HEK293T (cell line): Measurements from ENCODE around the gene CYP19A1.

Source experiments
- ARNT ChIP-seq: fragments of 450-650 bp; IDR thresholded peaks from 2 replicates; pipeline ENCODE4 v1.6.1; 2017; ENCODE audit warnings: mild to moderate bottlenecking
- BHLHE40 ChIP-seq: fragments of 450-650 bp; IDR thresholded peaks from 2 replicates; pipeline ENCODE4 v1.6.1; 2016; ENCODE audit warnings: mild to moderate bottlenecking, moderate library complexity, borderline replicate concordance
- FOXA1 ChIP-seq: fragments of 450-650 bp; IDR thresholded peaks from 2 replicates; pipeline ENCODE4 v1.6.1; 2016; ENCODE audit warnings: mild to moderate bottlenecking
- FOXK2 ChIP-seq: fragments of 450-650 bp; IDR thresholded peaks from 2 replicates; pipeline ENCODE4 v1.6.1; 2016; ENCODE audit warnings: mild to moderate bottlenecking
- FOXM1 ChIP-seq: fragments of 450-650 bp; IDR thresholded peaks from 2 replicates; pipeline ENCODE4 v1.6.1; 2017; ENCODE audit warnings: mild to moderate bottlenecking, borderline replicate concordance
- HDGF ChIP-seq: fragments of 450-650 bp; IDR thresholded peaks from 2 replicates; pipeline ENCODE4 v1.6.1; 2017; ENCODE audit warnings: antibody characterized with exemption, borderline replicate concordance
- L3MBTL2 ChIP-seq: fragments of 450-650 bp; conservative IDR thresholded peaks from 2 replicates; pipeline ENCODE4 v1.6.1; 2016; ENCODE audit warnings: mild to moderate bottlenecking
- LEF1 ChIP-seq: fragments of 450-650 bp; IDR thresholded peaks from 2 replicates; pipeline ENCODE4 v1.6.1; 2017; ENCODE audit warnings: mild to moderate bottlenecking, borderline replicate concordance
- NFRKB ChIP-seq: fragments of 450-650 bp; IDR thresholded peaks from 2 replicates; pipeline ENCODE4 v1.6.1; 2016; ENCODE audit warnings: mild to moderate bottlenecking, moderate library complexity
- SP1 ChIP-seq: fragments of 450-650 bp; IDR thresholded peaks from 2 replicates; pipeline ENCODE4 v1.6.1; 2017
- SUZ12 ChIP-seq: fragments of 450-650 bp; IDR thresholded peaks from 2 replicates; pipeline ENCODE4 v1.6.1; 2016; ENCODE audit warnings: mild to moderate bottlenecking
- TARDBP ChIP-seq: fragments of 450-650 bp; IDR thresholded peaks from 2 replicates; pipeline ENCODE4 v1.6.1; 2016
- ZNF384 ChIP-seq: fragments of 450-650 bp; IDR thresholded peaks from 2 replicates; pipeline ENCODE4 v1.6.1; 2016

- TF ChIP-seq FOXK2 = no peak
- TF ChIP-seq BHLHE40 = no peak
- TF ChIP-seq NFRKB = no peak
- no peak for TF ChIP-seq FOXA1
- no peak for TF ChIP-seq FOXM1
- TF ChIP-seq SUZ12 = no peak
- no peak for TF ChIP-seq ZNF384
- no peak for TF ChIP-seq SP1
- TF ChIP-seq LEF1 = no peak
- TF ChIP-seq HDGF = no peak
- no peak for TF ChIP-seq TARDBP
- no peak for TF ChIP-seq L3MBTL2
- TF ChIP-seq ARNT = no peak
Observed at GRCh38 chr15:51303462-51303980, 34.9 kb downstream of the CYP19A1 start.
